ENCODE measurements around the gene STAG1. TPM values are rescaled to one million over a fixed set of nuclear protein-coding genes. Genes with fewer than 3 reads are reported as not detected.

Gene STAG1
- total RNA-seq, 1 experiment from 2014 or later, result 43.7 TPM

- CTCF ChIA-PET, result no interaction called here
- BruUV-seq (replicated peaks), result no TSS peak
Observed at GRCh38 chr3:136332776-136333175, 419.4 kb downstream of the STAG1 start.

GRCh38 chr3:136332302-136332701, 419.9 kb downstream of the STAG1 start:
- intact Hi-C loops (cut with micrococcal nuclease; ENCODE audit: unreplicated experiment) (no loop called here), in situ Hi-C loops (cut with HindIII; ENCODE audit: low pct_unique_long_range_greater_than_20kb, low sequenced_read_pairs) (no loop called here)
- Histone ChIP-seq H3K27me3 (ENCODE audit: control insufficient read depth, insufficient read depth, low read length) (no peaks in the 10 kb centered on the region), H3K4me3 (ENCODE audit: low read depth in 2 of 2, low read length in 2 of 2) (no peak overlapping the region), H3K9me3 (ENCODE audit: control insufficient read depth, insufficient read depth, low read depth, low read length) (no peaks in the 10 kb centered on the region), H3K27ac (ENCODE audit: low read length) (no peak overlapping the region), H3K36me3 (ENCODE audit: control insufficient read depth, insufficient read depth, low read length) (peaks cover 3% of the 10 kb centered on the region; the same call in 1 of the 2 replicates), H3K4me1 (ENCODE audit: control insufficient read depth, insufficient read depth, low read length) (no peaks in the 10 kb centered on the region)
- no peak for DNase-seq (ENCODE audit: low read depth, low spot score)
- CTCF ChIA-PET, result no interaction called here
- 0 out of 2 replicates have a peak, but pooled peaks have one; percentile 12 for TF ChIP-seq POLR2AphosphoS5 (IDR thresholded peaks at IDR 0.05; ENCODE audit: low read depth, low read length)
- no peak for TF ChIP-seq SIN3A (IDR thresholded peaks at IDR 0.05; ENCODE audit: borderline replicate concordance, insufficient read depth, low read depth, low read length)
- POLR2A ChIA-PET, result no interaction called here
- no TSS peak for BruUV-seq (replicated peaks)
- no peak for ATAC-seq

More at GRCh38 chr3:136332776-136333175, 419.4 kb downstream of the STAG1 start:
- Histone ChIP-seq H3K27me3 (ENCODE audit: control insufficient read depth, insufficient read depth, low read length) (no peaks in the 10 kb centered on the region), H3K4me3 (ENCODE audit: low read depth in 2 of 2, low read length in 2 of 2) (no peak overlapping the region), H3K36me3 (ENCODE audit: control insufficient read depth, insufficient read depth, low read length) (peaks cover 8% of the 10 kb centered on the region), H3K27ac (ENCODE audit: low read length) (no peak overlapping the region), H3K9me3 (ENCODE audit: control insufficient read depth, insufficient read depth, low read depth, low read length) (no peaks in the 10 kb centered on the region), H3K4me1 (ENCODE audit: control insufficient read depth, insufficient read depth, low read length) (no peaks in the 10 kb centered on the region)
- POLR2A ChIA-PET, result no interaction called here
- TF ChIP-seq SIN3A (IDR thresholded peaks at IDR 0.05; ENCODE audit: borderline replicate concordance, insufficient read depth, low read depth, low read length) (no peak), POLR2AphosphoS5 (IDR thresholded peaks at IDR 0.05; ENCODE audit: low read depth, low read length) (no peak), REST (IDR thresholded peaks at IDR 0.05; ENCODE audit: insufficient read depth in 1 of 2, low read depth in 2 of 2, low read length in 1 of 2) (no peak), TCF7L2 (IDR thresholded peaks at IDR 0.05; ENCODE audit: low read depth, low read length) (no peak)
- TF ChIP-seq, protein P1, sequence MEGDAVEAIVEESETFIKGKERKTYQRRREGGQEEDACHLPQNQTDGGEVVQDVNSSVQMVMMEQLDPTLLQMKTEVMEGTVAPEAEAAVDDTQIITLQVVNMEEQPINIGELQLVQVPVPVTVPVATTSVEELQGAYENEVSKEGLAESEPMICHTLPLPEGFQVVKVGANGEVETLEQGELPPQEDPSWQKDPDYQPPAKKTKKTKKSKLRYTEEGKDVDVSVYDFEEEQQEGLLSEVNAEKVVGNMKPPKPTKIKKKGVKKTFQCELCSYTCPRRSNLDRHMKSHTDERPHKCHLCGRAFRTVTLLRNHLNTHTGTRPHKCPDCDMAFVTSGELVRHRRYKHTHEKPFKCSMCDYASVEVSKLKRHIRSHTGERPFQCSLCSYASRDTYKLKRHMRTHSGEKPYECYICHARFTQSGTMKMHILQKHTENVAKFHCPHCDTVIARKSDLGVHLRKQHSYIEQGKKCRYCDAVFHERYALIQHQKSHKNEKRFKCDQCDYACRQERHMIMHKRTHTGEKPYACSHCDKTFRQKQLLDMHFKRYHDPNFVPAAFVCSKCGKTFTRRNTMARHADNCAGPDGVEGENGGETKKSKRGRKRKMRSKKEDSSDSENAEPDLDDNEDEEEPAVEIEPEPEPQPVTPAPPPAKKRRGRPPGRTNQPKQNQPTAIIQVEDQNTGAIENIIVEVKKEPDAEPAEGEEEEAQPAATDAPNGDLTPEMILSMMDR (IDR thresholded peaks at IDR 0.05), result no peak
- DNase-seq (ENCODE audit: low read depth, low spot score), result no peak
- no peak for ATAC-seq
- in situ Hi-C loops (cut with HindIII; ENCODE audit: low pct_unique_long_range_greater_than_20kb, low sequenced_read_pairs), result no loop called here
- intact Hi-C loops (cut with micrococcal nuclease; ENCODE audit: unreplicated experiment), result no loop called here

DNA sequence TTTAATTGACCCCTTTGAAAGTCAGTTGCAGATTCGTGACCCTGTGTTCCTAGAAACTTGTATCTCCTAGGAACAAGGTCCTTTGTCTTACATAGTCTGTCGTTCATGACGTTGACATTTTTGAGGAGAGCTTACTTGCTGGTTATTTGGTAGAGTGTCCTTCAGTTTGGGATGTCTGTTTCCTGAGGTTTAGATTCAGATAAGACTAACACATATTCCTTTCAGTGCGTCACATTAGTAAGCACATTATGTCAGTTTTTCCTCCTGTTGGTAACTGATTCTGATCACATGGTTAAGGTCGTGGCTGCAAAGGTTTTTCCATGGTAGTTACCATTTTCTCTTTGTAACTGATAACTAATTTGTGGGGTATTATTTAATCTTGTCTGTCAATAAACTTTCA, 421.3 kb downstream of the STAG1 start:
- DNase-seq (ENCODE audit: low read depth, low spot score), result no peak
- Histone ChIP-seq H3K9me3 (ENCODE audit: control insufficient read depth, insufficient read depth, low read depth, low read length) (no peaks in the 10 kb centered on the region), H3K36me3 (ENCODE audit: control insufficient read depth, insufficient read depth, low read length) (no peaks in the 10 kb centered on the region), H3K27ac (ENCODE audit: low read length) (no peak overlapping the region), H3K27me3 (ENCODE audit: control insufficient read depth, insufficient read depth, low read length) (no peaks in the 10 kb centered on the region), H3K4me3 (ENCODE audit: low read depth in 2 of 2, low read length in 2 of 2) (no peak overlapping the region), H3K4me1 (ENCODE audit: control insufficient read depth, insufficient read depth, low read length) (no peaks in the 10 kb centered on the region)
- TF ChIP-seq SIN3A (IDR thresholded peaks at IDR 0.05; ENCODE audit: borderline replicate concordance, insufficient read depth, low read depth, low read length) (no peak), REST (IDR thresholded peaks at IDR 0.05; ENCODE audit: insufficient read depth in 1 of 2, low read depth in 2 of 2, low read length in 1 of 2) (no peak), TCF7L2 (IDR thresholded peaks at IDR 0.05; ENCODE audit: low read depth, low read length) (no peak), POLR2AphosphoS5 (IDR thresholded peaks at IDR 0.05; ENCODE audit: low read depth, low read length) (no peak)
- TF ChIP-seq, protein P1 (IDR thresholded peaks at IDR 0.05), result no peak
- POLR2A ChIA-PET, result no interaction called here
- CTCF ChIA-PET, result no interaction called here
- in situ Hi-C loops (cut with HindIII; ENCODE audit: low pct_unique_long_range_greater_than_20kb, low sequenced_read_pairs) (no loop called here), intact Hi-C loops (cut with micrococcal nuclease; ENCODE audit: unreplicated experiment) (no loop called here)
- ATAC-seq, result no peak
- BruUV-seq (replicated peaks), result no TSS peak

Data from Panc1 (cell line).